Lung (tissue), 12 donors: ENCODE data around the gene TSPAN32. TPM values are rescaled to one million over a fixed set of nuclear protein-coding genes. Genes with fewer than 3 reads are reported as not detected.

Source experiments
- ATAC-seq: fragments of 200-7000 bp; cut with Tn5 transposase; one replicate; pipeline ENCODE4 v1.9.1; 2020; ENCODE audit warnings: moderate number of reproducible peaks; ENCODE audit not compliant: insufficient read depth, low FRiP score
- DNase-seq, 3 donors: peaks; one replicate each; pipeline ENCODE4 v3.0.0-alpha.2; 2013 to 2017
- H3K27ac ChIP-seq, 2 donors: one replicate each; pipeline ENCODE4 v1.5.1; 2013; ENCODE audit warnings: mild to moderate bottlenecking in 2 of 2, moderate library complexity in 2 of 2, control low read depth in 1 of 2, inconsistent platforms in 1 of 2, low read depth in 1 of 2, low read length in 1 of 2
- H3K27me3 ChIP-seq, 3 donors: one replicate each; pipeline ENCODE4 v1.5.1; 2013; ENCODE audit warnings: low read length in 2 of 3; ENCODE audit not compliant: control insufficient read depth in 3 of 3, insufficient read depth in 3 of 3
- H3K36me3 ChIP-seq, 4 donors: one replicate each; pipeline ENCODE4 v1.5.1; 2013; ENCODE audit warnings: low read length in 4 of 4, mild to moderate bottlenecking in 1 of 4, moderate library complexity in 1 of 4; ENCODE audit not compliant: control insufficient read depth in 4 of 4, insufficient read depth in 4 of 4
- H3K4me1 ChIP-seq, 5 donors: one replicate each; pipeline ENCODE4 v1.5.1; 2013; ENCODE audit warnings: low read length in 5 of 5, mild to moderate bottlenecking in 2 of 5, moderate library complexity in 1 of 5; ENCODE audit not compliant: control insufficient read depth in 5 of 5, insufficient read depth in 5 of 5
- H3K4me3 ChIP-seq: one replicate; pipeline ENCODE4 v1.5.1; 2013; ENCODE audit warnings: mild to moderate bottlenecking, control low read depth, moderate library complexity
- H3K9ac ChIP-seq, 2 donors: one replicate each; pipeline ENCODE4 v1.5.1; 2013; ENCODE audit warnings: low read length in 2 of 2, control low read depth in 1 of 2; ENCODE audit not compliant: insufficient read depth in 1 of 2
- H3K9me3 ChIP-seq, 4 donors: one replicate each; pipeline ENCODE4 v1.5.1; 2013; ENCODE audit warnings: low read length in 3 of 4, mild to moderate bottlenecking in 1 of 4, moderate library complexity in 1 of 4; ENCODE audit not compliant: control insufficient read depth in 4 of 4, insufficient read depth in 3 of 4
- CTCF ChIP-seq: IDR thresholded peaks from 2 replicates; pipeline ENCODE4 v1.5.1; 2012; ENCODE audit warnings: mild to moderate bottlenecking; ENCODE audit errors: control extremely low read depth, extremely low read depth
- WGBS, 2 donors: extraction: QIAGEN DNeasy Blood & Tissue Kit; methylation state at CpG; one replicate each; pipeline ENCODE4 v1.1.7; 2013; 5-methylcytosine and 5-hydroxymethylcytosine counted together
- polyA plus RNA-seq, 2 donors: library from polyadenylated mRNA; stranded (reverse); fragments of 200-250 nt; gene quantifications; one replicate each; pipeline ENCODE4 v1.2.1, GENCODE V29; 2013
- total RNA-seq, 2 donors: library from RNA; depleted of rRNA in 1 of 2; stranded (reverse); fragments of >200 nt in 1 of 2; gene quantifications; one replicate each; pipeline ENCODE4 v1.2.1, GENCODE V29; 2014 to 2021
- donor health status: control.
- donor health status: control.
- donor health status: Bipolar disorder and iron deficiency.
- donor health status: healthy.
- donor health status: DM: yes; HTN: yes; CAD: no.

TSPAN32 gene
- total and polyA plus RNA-seq, 4 donors = 6.1 to 7.6 (median 7.1) TPM

GRCh38 chr11:2303627-2304505, 2.1 kb downstream of the TSPAN32 start:
- no peaks in the 10 kb centered on the region for H3K27me3 ChIP-seq
- TF ChIP-seq CTCF = no peak
- H3K27ac ChIP-seq = peak overlapping the region; percentile 45 to 91
- H3K4me1 ChIP-seq = peaks cover 11 to 56% (median 28%) of the 10 kb centered on the region in 5 donors
- ATAC-seq (no peak), DNase-seq (peak in 1 of 3 donors; percentile 23)
- H3K9me3 ChIP-seq = no peaks in the 10 kb centered on the region
- no peak overlapping the region for H3K9ac ChIP-seq
- 54 to 55% methylated on average over 15 of the region's 15 CpGs for WGBS, 2 donors
- H3K36me3 ChIP-seq = no peaks in the 10 kb centered on the region
- H3K4me3 ChIP-seq = no peak overlapping the region

- DNase-seq (peak in 2 of 3 donors; percentile 32 to 68), ATAC-seq (no peak)
- Histone ChIP-seq H3K27me3 (no peaks in the 10 kb centered on the region), H3K36me3 (no peaks in the 10 kb centered on the region), H3K9me3 (no peaks in the 10 kb centered on the region), H3K9ac (peak overlapping the region in 1 of 2 donors; percentile 55), H3K4me3 (no peak overlapping the region), H3K4me1 (peaks cover 11 to 56% (median 28%) of the 10 kb centered on the region in 5 donors), H3K27ac (peak overlapping the region; percentile 80 to 91)
- WGBS, 2 donors = 59 to 71% methylated on average over 14 of the region's 14 CpGs
- TF ChIP-seq CTCF = no peak
Measured at GRCh38 chr11:2304506-2305139, 2.8 kb downstream of the TSPAN32 start.

GRCh38 chr11:2305140-2305778, 3.4 kb downstream of the TSPAN32 start:
- TF ChIP-seq CTCF = peak; percentile 91
- Histone ChIP-seq H3K4me3 (no peak overlapping the region), H3K4me1 (peaks cover 11 to 61% (median 28%) of the 10 kb centered on the region in 5 donors), H3K9me3 (no peaks in the 10 kb centered on the region), H3K36me3 (no peaks in the 10 kb centered on the region), H3K9ac (peak overlapping the region in 1 of 2 donors; percentile 55), H3K27me3 (no peaks in the 10 kb centered on the region), H3K27ac (peak overlapping the region; percentile 80 to 91)
- 21 to 33% methylated on average over 9 to 10 of the region's 10 CpGs for WGBS, 2 donors
- DNase-seq = peak; percentile 82 to 85 (median 84)
- ATAC-seq = peak; percentile 71
